ENCODE results near the gene SFXN4. TPM values are rescaled to one million over a fixed set of nuclear protein-coding genes. Genes with fewer than 3 reads are reported as not detected.
A peak's percentile ranks its signal among the peaks of the same experiment; 100 is the strongest.

Gene SFXN4
- total and polyA plus RNA-seq, 2 of the 13 experiments (the other 11 are each of a cell fraction or from before 2014, with no cell fraction given), result 47.7 to 64.9 TPM

DNA sequence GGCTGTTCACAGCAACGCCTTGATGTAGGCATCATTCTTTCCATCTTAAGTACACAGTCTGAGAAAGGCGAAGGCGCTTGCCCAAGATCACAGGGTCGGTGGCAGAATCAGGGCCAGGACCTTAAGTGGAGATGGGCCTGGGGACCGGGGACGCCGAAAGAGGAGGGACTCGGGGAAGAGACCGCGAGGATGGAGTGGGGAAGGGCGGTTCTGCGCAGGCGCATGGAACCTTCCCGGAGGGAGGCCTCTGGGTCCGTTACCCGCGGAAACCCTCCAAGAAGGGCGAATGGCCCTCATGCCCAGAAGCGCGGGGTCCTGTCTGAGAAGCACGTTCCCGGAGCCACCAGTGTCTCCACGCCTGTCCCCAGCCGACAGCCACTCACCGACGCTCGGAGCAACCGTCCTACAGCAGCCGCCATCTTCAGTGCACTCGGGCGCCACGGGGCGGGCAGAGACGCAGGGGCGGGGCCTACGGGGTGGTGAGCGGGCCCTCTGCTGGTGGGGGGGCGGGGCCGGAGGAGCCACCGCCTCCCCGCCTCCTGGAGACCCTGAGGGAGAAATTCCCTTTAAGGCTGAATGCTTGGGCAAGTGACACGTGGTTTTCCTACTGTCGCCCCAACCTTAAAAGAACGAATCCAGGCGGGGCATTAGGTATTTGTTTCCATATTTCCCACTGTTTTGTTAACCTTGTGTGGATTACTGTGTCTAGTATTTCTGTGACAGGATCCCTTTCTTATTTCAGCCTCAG lies 13.0 kb upstream of the SFXN4 start, which contains the start of gene PRDX3 (continued):
- TF ChIP-seq SKIL (CRISPR knock-in tag; IDR thresholded peaks at IDR 0.05; ENCODE audit: borderline replicate concordance) (no peak), ZNF841 (CRISPR knock-in tag; IDR thresholded peaks at IDR 0.05; ENCODE audit: borderline replicate concordance) (no peak), ZNF367 (CRISPR knock-in tag; IDR thresholded peaks at IDR 0.05; ENCODE audit: borderline replicate concordance) (0 out of 2 replicates have a peak, but pooled peaks have one; percentile 65), JUND (CRISPR knock-in tag; IDR thresholded peaks at IDR 0.05) (no peak; the same call in 1 of the 2 replicates), ATF7 (IDR thresholded peaks at IDR 0.05) (no peak), ATF7 (CRISPR knock-in tag; IDR thresholded peaks at IDR 0.05) (peak; percentile 25; the same call in 1 of the 2 replicates), MAFF (IDR thresholded peaks at IDR 0.05; ENCODE audit: low read depth, low read length) (no peak), HOXA7 (CRISPR knock-in tag; IDR thresholded peaks at IDR 0.05) (no peak), E2F2 (CRISPR knock-in tag; IDR thresholded peaks at IDR 0.05; ENCODE audit: borderline replicate concordance) (no peak), ZNF34 (CRISPR knock-in tag; IDR thresholded peaks at IDR 0.05; ENCODE audit: borderline replicate concordance) (no peak), CEBPZ (IDR thresholded peaks at IDR 0.05; ENCODE audit: low read length) (no peak), ZNF792 (CRISPR knock-in tag; IDR thresholded peaks at IDR 0.05) (peak; percentile 63; the same call in 1 of the 2 replicates), ZBTB4 (CRISPR knock-in tag; IDR thresholded peaks at IDR 0.05; ENCODE audit: borderline replicate concordance) (0 out of 2 replicates have a peak, but pooled peaks have one; percentile 43)
- TF ChIP-seq, protein P1, sequence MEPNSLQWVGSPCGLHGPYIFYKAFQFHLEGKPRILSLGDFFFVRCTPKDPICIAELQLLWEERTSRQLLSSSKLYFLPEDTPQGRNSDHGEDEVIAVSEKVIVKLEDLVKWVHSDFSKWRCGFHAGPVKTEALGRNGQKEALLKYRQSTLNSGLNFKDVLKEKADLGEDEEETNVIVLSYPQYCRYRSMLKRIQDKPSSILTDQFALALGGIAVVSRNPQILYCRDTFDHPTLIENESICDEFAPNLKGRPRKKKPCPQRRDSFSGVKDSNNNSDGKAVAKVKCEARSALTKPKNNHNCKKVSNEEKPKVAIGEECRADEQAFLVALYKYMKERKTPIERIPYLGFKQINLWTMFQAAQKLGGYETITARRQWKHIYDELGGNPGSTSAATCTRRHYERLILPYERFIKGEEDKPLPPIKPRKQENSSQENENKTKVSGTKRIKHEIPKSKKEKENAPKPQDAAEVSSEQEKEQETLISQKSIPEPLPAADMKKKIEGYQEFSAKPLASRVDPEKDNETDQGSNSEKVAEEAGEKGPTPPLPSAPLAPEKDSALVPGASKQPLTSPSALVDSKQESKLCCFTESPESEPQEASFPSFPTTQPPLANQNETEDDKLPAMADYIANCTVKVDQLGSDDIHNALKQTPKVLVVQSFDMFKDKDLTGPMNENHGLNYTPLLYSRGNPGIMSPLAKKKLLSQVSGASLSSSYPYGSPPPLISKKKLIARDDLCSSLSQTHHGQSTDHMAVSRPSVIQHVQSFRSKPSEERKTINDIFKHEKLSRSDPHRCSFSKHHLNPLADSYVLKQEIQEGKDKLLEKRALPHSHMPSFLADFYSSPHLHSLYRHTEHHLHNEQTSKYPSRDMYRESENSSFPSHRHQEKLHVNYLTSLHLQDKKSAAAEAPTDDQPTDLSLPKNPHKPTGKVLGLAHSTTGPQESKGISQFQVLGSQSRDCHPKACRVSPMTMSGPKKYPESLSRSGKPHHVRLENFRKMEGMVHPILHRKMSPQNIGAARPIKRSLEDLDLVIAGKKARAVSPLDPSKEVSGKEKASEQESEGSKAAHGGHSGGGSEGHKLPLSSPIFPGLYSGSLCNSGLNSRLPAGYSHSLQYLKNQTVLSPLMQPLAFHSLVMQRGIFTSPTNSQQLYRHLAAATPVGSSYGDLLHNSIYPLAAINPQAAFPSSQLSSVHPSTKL (CRISPR knock-in tag; IDR thresholded peaks at IDR 0.05), result no peak; the same call in 1 of the 2 replicates
